SK-N-MC (cell line): ENCODE measurements around the gene TRIM36.

ENCODE experiments used
- EZH2 ChIP-seq: fragments of 200-600 bp; sonication (generic); IDR thresholded peaks from one replicate; pipeline ENCODE4 v1.6.1; 2017; ENCODE audit warnings: antibody characterized with exemption
- POLR2AphosphoS5 ChIP-seq: IDR thresholded peaks from 2 replicates; pipeline ENCODE4 v1.6.1; 2012; ENCODE audit warnings: mild to moderate bottlenecking, low read depth, low read length, borderline replicate concordance

DNA sequence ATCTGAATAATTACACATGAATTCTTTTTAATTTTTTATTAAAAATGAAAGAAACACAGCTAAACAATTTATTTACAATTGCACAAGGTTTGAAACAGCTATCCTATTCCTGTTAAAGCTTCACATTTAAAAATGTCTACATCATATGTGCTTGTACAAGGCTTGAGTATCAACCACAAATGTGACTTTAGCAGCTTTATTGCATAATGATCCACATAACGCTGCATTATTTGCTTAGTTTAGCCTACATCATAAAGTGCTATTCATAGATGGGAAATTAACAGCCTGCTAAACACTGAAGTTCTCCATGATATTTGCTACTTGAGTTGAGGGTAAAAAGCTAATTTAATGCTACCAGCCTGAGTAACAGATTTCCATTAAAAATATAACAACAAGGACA lies 45.0 kb downstream of the TRIM36 start:
- no peak for TF ChIP-seq EZH2
- no peak for TF ChIP-seq POLR2AphosphoS5
